ENCODE data around the gene SLC35C1.

DNA sequence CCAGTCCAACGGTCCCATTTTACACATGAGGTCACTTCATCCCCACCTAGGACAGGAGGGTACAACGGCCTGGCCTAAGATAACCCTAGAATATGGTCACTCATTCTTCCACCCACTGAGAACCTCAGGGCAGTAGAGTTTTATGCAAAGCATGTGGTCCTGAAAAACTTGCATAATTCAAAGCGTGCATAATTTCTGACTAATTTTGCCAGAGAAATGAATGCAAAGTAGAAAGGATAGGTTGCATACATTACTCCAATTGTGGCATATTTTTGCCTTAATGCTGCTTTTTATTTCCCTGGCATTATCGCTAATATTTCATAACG, 32.5 kb upstream of the SLC35C1 start:
- TF ChIP-seq, protein P1, sequence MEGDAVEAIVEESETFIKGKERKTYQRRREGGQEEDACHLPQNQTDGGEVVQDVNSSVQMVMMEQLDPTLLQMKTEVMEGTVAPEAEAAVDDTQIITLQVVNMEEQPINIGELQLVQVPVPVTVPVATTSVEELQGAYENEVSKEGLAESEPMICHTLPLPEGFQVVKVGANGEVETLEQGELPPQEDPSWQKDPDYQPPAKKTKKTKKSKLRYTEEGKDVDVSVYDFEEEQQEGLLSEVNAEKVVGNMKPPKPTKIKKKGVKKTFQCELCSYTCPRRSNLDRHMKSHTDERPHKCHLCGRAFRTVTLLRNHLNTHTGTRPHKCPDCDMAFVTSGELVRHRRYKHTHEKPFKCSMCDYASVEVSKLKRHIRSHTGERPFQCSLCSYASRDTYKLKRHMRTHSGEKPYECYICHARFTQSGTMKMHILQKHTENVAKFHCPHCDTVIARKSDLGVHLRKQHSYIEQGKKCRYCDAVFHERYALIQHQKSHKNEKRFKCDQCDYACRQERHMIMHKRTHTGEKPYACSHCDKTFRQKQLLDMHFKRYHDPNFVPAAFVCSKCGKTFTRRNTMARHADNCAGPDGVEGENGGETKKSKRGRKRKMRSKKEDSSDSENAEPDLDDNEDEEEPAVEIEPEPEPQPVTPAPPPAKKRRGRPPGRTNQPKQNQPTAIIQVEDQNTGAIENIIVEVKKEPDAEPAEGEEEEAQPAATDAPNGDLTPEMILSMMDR (optimal IDR thresholded peaks at IDR 0.05 in 1 of 3, IDR thresholded peaks at IDR 0.05 in 1 of 3, conservative IDR thresholded peaks at IDR 0.05 in 1 of 3; ENCODE audit: extremely low read depth in 1 of 3, insufficient read depth in 2 of 3, low read length in 3 of 3), result no peak
- no peak for TF ChIP-seq EZH2 (IDR thresholded peaks at IDR 0.05; ENCODE audit: low read length)
